Cardiac fibroblast (primary cell): Measurements from ENCODE around the gene CLSTN2.
A peak's percentile ranks its signal among the peaks of the same experiment; 100 is the strongest.

ENCODE experiments used
- DNase-seq, 2 donors: peaks; one replicate each; pipeline versions ENCODE4 v3.0.0 to v3.0.0-alpha.2; 2010; ENCODE audit warnings: low read depth in 2 of 2
- H3K4me3 ChIP-seq, 2 donors: replicated peaks in 1 of 2; 1 replicate in 1 of 2; 2 replicates in 1 of 2; pipeline ENCODE4 v1.5.1; 2011; ENCODE audit warnings: low read depth in 2 of 2, low read length in 2 of 2, mild to moderate bottlenecking in 2 of 2, moderate library complexity in 1 of 2
- CTCF ChIP-seq: IDR thresholded peaks from one replicate; pipeline ENCODE4 v1.5.1; 2011; ENCODE audit warnings: low read depth, mild to moderate bottlenecking, low read length, inconsistent platforms

The CLSTN2 gene

DNA sequence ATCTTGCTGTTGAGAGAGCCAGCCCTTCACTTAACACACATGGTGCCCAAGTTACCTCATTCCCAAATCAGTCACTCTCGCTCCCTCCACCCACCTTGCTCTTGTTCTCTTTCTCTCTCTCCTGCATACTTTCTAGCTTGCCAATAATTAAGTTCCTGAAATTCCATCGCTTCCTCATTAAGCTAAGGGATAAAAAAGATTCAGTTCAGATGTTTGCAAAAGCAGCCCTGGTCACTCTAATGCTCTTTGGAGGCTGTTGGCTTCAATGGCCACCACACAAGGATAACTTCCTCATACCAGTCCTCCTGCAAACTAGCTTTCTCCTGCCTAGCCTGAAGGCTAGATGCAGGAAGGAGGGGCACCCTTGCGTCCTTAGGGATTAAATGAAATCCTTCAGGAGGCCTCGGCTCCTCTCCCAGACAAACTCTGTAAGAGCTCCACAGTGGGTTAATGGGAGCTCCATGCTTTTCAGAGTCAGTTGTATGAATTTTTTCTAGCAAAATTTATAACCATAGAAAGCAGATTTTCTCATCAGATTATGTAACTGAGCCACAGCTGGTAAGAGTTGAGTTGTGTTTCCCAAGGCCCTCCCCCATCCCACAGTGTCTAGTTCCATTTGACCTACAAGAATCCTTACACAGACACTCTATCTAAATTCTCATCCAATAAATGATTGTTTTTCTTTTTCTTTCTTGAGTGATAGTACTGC, 566.2 kb downstream of the CLSTN2 start:
- no peak overlapping the region for H3K4me3 ChIP-seq
- TF ChIP-seq CTCF: no peak
- peak in 1 of 2 donors; percentile 1 for DNase-seq

- no peak overlapping the region for H3K4me3 ChIP-seq
- no peak for TF ChIP-seq CTCF
- peak in 1 of 2 donors; percentile 1 for DNase-seq
These were observed 566.9 kb downstream of the CLSTN2 start for GRCh38 chr3:140501770-140502364.

DNA sequence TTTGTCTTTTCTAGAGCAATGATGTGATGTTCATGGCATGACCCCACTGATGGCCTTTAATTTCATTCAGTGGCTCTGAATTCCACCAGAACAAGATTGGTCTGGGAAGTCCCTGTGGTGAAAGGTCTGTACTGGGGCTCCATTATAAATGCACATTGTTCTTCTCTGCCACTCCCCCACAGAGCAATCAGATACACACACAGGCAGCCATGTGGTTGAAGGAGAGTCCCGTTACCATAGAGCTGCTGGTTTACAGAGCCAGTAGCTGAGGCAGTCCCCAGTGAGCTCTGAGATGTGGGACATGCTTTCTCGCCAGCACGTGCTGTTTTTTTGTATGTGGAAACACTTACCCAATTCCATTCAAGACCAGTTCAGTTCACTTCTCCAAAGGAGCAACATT, 570.2 kb downstream of the CLSTN2 start:
- TF ChIP-seq CTCF: no peak
- H3K4me3 ChIP-seq: no peak overlapping the region
- peak; percentile 6 to 22 for DNase-seq

- TF ChIP-seq CTCF: no peak
- no peak overlapping the region for H3K4me3 ChIP-seq
These were observed 570.9 kb downstream of the CLSTN2 start for GRCh38 chr3:140505876-140506275.

GRCh38 chr3:140508550-140508949, 573.6 kb downstream of the CLSTN2 start:
- no peak for TF ChIP-seq CTCF
- no peak overlapping the region for H3K4me3 ChIP-seq
- no peak for DNase-seq

More at GRCh38 chr3:140505876-140506275, 570.9 kb downstream of the CLSTN2 start:
- no peak for DNase-seq

GRCh38 chr3:140509534-140509933, 574.5 kb downstream of the CLSTN2 start:
- DNase-seq: no peak
- no peak overlapping the region for H3K4me3 ChIP-seq
- no peak for TF ChIP-seq CTCF
